VCaP (cell line): ENCODE results near the gene ALOX5AP.

Experiments used
- H3K27ac ChIP-seq: fragments of 450-650 bp; 2 replicates; pipeline ENCODE4 v1.5.1; 2017
- TF ChIP-seq, protein P1 (sequence below): fragments of 450-650 bp; conservative IDR thresholded peaks from 2 replicates; pipeline ENCODE4 v1.5.1; 2017; ENCODE audit warnings: mild to moderate bottlenecking, moderate library complexity

The ALOX5AP gene

DNA sequence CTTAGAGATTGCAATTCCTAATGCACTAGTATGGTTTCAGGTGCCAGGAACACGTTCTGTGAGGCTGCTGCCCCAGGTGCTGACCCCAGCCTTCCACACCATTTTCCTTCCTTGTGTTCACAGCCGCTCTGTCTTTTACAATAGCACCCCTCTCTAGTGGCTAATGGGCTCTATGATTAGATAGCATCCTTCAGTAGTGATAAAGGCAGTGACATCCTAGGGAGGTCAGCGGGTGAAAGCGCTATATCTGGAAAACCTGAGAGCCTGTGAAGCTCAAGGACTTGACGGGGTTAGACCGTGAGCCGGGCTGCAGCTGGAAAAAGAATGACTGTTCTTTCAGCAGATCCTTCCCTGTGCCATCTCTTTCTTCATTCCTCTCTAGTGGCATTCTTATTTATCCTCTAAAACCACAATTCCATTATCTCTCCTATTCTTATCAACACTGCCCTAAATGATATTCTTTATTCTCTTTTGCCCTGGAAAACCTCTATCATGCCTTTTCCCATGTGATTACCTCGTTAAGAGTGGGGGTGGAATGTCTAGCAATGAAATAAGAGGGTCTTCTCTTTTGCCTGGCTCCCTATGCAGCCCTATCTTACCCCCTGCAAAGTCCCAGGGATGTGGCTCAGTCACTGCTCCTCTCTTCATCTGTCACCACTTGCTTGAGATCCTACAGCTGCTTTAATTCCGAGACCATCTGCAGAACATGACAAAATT, 21.8 kb downstream of the ALOX5AP start:
- TF ChIP-seq, protein P1, sequence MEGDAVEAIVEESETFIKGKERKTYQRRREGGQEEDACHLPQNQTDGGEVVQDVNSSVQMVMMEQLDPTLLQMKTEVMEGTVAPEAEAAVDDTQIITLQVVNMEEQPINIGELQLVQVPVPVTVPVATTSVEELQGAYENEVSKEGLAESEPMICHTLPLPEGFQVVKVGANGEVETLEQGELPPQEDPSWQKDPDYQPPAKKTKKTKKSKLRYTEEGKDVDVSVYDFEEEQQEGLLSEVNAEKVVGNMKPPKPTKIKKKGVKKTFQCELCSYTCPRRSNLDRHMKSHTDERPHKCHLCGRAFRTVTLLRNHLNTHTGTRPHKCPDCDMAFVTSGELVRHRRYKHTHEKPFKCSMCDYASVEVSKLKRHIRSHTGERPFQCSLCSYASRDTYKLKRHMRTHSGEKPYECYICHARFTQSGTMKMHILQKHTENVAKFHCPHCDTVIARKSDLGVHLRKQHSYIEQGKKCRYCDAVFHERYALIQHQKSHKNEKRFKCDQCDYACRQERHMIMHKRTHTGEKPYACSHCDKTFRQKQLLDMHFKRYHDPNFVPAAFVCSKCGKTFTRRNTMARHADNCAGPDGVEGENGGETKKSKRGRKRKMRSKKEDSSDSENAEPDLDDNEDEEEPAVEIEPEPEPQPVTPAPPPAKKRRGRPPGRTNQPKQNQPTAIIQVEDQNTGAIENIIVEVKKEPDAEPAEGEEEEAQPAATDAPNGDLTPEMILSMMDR: no peak
- H3K27ac ChIP-seq: no peak overlapping the region

DNA sequence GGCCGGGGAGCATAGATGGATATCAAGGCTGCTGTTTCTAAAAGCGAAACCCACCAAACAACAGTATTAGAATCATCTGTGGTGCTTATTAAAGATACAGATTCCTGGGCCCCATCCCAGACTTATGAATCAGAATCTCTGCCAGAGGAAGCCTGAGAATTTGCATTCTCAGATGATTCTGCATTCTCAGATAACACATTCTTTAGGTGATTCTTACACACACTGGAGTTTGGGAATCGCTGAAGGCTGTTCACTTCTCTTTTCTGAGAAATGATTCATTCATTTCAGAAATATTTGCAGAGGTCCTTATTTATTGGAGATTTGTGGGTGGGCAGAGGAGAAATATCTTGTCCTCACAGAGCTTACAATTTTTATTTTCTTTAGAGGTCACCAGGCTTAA, 24.4 kb downstream of the ALOX5AP start:
- TF ChIP-seq, protein P1: no peak
- no peak overlapping the region for H3K27ac ChIP-seq

DNA sequence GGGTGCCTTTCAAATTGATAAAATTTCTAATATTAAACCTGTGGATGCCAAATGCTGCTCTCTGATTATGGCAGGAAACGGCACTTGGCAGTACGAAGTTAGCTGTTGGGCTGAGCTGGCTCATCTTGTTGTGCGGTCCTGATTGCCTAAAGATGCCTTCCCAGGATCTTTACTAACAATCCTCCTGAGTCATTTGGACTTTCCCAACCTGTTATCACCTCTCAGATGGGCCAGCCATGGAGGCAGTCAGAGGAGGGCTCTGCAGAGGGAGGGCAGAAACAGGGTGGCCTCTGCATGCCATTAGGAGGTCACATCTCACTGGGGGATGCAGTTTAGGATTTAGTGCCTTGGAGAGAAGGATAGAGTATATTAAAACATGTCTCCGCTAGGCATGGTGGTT, 27.3 kb downstream of the ALOX5AP start:
- TF ChIP-seq, protein P1: no peak
- no peak overlapping the region for H3K27ac ChIP-seq

DNA sequence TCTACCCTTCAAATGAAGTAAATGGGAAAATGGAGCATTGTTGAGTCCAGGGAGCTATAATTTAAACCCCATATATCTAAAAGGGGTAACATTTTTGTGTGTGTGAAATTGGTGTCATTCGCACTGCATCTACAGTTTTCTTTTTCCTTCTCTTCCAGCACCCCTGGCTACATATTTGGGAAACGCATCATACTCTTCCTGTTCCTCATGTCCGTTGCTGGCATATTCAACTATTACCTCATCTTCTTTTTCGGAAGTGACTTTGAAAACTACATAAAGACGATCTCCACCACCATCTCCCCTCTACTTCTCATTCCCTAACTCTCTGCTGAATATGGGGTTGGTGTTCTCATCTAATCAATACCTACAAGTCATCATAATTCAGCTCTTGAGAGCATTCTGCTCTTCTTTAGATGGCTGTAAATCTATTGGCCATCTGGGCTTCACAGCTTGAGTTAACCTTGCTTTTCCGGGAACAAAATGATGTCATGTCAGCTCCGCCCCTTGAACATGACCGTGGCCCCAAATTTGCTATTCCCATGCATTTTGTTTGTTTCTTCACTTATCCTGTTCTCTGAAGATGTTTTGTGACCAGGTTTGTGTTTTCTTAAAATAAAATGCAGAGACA, 28.6 kb downstream of the ALOX5AP start:
- TF ChIP-seq, protein P1: no peak
- H3K27ac ChIP-seq: no peak overlapping the region

DNA sequence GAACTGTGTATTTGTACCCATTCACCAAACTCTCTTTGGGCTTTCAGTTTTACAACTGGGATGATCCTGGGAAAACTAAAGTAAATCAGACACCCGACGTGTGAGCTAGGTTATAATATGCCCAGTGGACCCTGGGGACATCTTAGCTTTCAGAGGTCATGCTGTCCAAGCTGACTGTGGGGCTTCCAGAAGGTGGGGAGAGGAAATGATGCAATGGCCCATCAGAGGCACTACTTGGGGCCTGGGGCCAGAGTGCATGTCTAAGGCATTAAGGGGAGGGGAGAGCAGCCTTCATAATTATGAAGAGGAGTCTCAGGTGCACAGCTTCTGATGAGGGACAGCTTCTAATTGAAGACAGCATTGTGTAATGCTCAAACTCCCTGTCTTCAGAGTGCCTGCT, 30.9 kb downstream of the ALOX5AP start:
- H3K27ac ChIP-seq: no peak overlapping the region
- TF ChIP-seq, protein P1: no peak

DNA sequence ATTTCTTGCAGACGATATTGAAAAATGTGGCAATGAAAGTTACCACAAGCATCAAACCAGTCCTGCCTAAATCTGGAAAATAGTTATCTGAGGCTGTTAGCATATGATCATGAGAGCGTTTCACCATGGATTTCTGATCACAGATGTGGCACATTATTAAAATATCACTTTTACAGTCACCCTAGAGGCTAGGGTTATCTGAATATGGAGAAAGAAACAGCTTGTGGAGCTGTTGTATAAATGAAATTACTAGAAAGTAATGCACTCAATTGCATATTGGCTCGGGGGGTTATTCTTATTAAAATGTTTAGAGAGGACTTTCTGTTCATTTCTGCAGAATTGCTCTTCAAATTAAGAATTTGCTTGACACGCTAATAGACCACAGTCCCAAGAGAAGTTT, 35.6 kb downstream of the ALOX5AP start:
- H3K27ac ChIP-seq: no peak overlapping the region
- TF ChIP-seq, protein P1: no peak

DNA sequence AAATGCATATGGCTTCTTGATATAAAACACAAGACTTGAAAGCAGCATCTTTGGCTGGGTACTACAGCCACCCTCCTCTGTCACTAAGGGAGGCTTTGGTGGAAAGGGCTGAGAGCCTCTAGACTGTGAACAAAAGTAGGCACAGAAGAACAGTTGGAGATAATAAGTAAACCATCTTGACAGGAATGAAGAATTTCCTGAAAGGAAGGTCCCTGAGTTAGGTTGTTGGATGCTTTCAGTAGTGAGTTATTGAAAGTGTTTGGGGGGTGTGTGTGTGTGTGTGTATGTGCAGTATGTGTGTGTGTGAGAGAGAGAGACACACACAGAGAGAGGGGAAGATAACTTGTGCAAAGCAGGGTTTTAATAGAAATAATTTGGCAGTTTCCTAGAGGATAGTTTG, 38.2 kb downstream of the ALOX5AP start:
- TF ChIP-seq, protein P1: no peak
- no peak overlapping the region for H3K27ac ChIP-seq
